Measurements from ENCODE around the gene SLN. TPM values are rescaled to one million over a fixed set of nuclear protein-coding genes. Genes with fewer than 3 reads are reported as not detected.
"Not testable (repeated sequence)": the region's sequence is repeated elsewhere in the genome, so short reads cannot be mapped to it uniquely, and the experiment has no call there.

Gene SLN
- under 1 TPM in 1 of 4 donors, not detected in 3; 0.96 TPM for total RNA-seq

DNA sequence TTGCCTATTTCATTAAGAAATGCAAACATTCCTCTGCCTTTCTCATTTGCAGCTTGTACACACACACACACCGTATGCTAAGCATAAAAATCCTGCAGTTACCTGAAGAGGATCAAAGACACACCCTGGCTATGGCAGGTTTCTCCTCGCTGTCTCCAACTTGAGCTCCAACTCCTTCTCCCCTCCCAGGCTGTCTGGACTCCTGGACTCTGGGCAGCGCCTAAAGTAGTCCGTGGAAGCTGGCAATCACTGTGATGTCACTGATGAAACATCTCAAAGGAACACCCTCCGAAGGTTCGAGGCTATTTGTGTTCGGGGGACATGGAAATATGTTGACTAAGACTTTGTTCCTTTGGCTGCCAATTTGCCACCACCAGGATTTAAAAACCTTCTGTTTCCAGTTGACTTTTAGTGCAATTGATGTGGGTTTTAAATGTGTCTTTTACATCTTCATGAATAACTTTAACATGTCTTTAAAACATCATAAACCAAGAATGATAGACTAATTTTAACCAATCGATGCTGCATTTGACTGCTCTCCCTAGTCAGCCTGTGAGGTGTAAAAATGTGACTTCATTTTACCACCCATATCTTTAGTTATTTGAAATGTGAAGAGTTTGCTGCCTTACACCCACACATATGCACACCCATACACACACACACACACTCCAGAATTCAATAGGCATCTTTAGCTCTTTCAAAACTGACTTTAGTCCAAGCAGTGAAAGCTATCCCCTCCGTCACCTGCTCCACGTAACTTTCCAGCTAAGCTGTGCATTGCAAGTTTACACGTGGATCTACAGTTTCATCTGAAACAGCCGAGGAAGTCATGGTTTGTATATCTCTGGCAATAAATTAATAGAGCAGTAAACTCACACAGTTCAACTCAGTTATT lies at the start of gene SLN:
Gene SLN (minus strand): TSS at position 196 of the 895 bp plus-strand sequence.
- TF ChIP-seq POLR2A (IDR thresholded peaks at IDR 0.05) = no peak
- TF ChIP-seq, protein P1, sequence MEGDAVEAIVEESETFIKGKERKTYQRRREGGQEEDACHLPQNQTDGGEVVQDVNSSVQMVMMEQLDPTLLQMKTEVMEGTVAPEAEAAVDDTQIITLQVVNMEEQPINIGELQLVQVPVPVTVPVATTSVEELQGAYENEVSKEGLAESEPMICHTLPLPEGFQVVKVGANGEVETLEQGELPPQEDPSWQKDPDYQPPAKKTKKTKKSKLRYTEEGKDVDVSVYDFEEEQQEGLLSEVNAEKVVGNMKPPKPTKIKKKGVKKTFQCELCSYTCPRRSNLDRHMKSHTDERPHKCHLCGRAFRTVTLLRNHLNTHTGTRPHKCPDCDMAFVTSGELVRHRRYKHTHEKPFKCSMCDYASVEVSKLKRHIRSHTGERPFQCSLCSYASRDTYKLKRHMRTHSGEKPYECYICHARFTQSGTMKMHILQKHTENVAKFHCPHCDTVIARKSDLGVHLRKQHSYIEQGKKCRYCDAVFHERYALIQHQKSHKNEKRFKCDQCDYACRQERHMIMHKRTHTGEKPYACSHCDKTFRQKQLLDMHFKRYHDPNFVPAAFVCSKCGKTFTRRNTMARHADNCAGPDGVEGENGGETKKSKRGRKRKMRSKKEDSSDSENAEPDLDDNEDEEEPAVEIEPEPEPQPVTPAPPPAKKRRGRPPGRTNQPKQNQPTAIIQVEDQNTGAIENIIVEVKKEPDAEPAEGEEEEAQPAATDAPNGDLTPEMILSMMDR (IDR thresholded peaks at IDR 0.05) = no peak
- TF ChIP-seq EP300 (IDR thresholded peaks at IDR 0.05; ENCODE audit: low read depth) = no peak
- TF ChIP-seq POLR2AphosphoS5 (IDR thresholded peaks at IDR 0.05) = no peak
- no peak within 1 kb of the TSS for H3K27ac ChIP-seq
- intact Hi-C loops (cut with DNase I; ENCODE audit: low total_unique reads) (no loop called here), in situ Hi-C loops (cut with MboI; ENCODE audit: low pct_ligation_motif_present in 1 of 4, low pct_unique_long_range_greater_than_20kb in 1 of 4, low sequenced_read_pairs in 3 of 4) (no loop called here)
- H3K9me3 ChIP-seq = no peaks in the 10 kb centered on the region
- 28 to 36% methylated on average over 8 to 12 of the region's 12 CpGs for WGBS, 2 donors (ENCODE audit: low coverage in 1 of 2)
- no peak for DNase-seq
- no peaks in the 10 kb centered on the region for H3K36me3 ChIP-seq
- no peak within 1 kb of the TSS for H3K4me3 ChIP-seq
- H3K4me1 ChIP-seq = no peaks in the 10 kb centered on the region
- H3K27me3 ChIP-seq = no peaks in the 10 kb centered on the region

DNA sequence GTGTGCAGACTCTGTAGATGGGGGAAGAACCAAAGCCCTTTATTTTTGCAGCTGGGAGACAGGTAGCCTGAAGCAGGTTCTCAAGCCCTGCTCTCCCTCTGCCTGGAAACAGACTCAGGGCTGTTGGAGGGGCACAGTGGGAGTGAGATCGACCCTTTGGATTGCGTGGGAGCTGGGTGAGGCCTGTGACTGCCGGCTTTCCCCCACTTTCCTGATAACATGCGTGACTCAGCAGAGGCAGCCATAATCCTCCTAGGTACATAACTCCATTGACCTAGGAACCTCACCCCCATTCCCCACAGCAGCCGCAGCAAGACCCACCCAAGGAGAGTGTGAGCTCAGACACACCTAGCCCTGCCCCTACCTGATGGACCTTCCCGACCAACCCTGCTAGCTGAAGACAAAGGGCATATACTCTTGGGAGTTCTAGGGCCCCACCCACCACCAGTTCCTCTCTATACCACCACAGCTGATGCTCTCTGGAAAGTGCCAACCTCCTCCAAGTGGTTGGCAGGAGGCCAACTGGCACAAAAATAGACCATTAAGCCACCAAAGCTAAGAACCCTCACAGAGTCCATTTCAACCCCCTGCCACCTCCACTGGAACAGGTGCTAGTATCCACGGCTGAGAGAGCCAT lies 47.0 kb upstream of the SLN start:
- H3K36me3 ChIP-seq; H3K4me3 ChIP-seq; H3K4me1 ChIP-seq; H3K27me3 ChIP-seq; intact Hi-C loops (cut with DNase I; ENCODE audit: low total_unique reads); in situ Hi-C loops (cut with MboI; ENCODE audit: low pct_ligation_motif_present in 1 of 4, low pct_unique_long_range_greater_than_20kb in 1 of 4, low sequenced_read_pairs in 3 of 4); H3K9me3 ChIP-seq: not testable (repeated sequence)
- 59% methylated on average over 7 of the region's 7 CpGs; no CpG with 5 or more reads in 1 of the 2 donors for WGBS, 2 donors (ENCODE audit: low coverage in 1 of 2)
- H3K27ac ChIP-seq = peak overlapping the region in 2 of 4 donors; percentile 12 to 17
- peak; percentile 32 for DNase-seq

DNA sequence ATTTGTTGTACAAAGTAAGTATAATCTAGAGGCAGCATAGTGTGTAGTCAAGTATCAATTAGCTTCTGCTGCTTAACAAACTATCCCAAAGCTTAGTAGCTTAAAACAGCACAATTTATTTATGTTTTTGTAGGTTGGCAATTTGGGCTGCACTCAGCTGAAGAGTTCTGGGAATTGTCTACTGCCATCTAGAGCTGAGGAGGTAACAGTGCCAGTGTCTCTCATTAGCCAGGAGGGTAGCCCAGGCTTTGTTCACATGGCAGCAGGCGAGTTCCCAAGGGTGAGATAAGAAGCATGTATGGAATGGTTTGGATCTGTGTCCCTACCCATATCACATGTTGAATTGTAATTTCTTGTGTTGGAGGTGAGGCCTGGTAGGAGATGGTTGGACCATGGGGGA lies 45.8 kb upstream of the SLN start:
- no peaks in the 10 kb centered on the region for H3K27me3 ChIP-seq
- H3K9me3 ChIP-seq = no peaks in the 10 kb centered on the region
- H3K4me3 ChIP-seq = no peak overlapping the region
- intact Hi-C loops (cut with DNase I; ENCODE audit: low total_unique reads) = no loop called here
- no peak for DNase-seq
- in situ Hi-C loops (cut with MboI; ENCODE audit: low pct_ligation_motif_present in 1 of 4, low pct_unique_long_range_greater_than_20kb in 1 of 4, low sequenced_read_pairs in 3 of 4) = no loop called here
- no peaks in the 10 kb centered on the region for H3K36me3 ChIP-seq
- peaks cover 0 to 3% (median 0%) of the 10 kb centered on the region in 4 donors for H3K4me1 ChIP-seq
- no peak for TF ChIP-seq POLR2AphosphoS5 (IDR thresholded peaks at IDR 0.05)
- no peak for TF ChIP-seq POLR2A (IDR thresholded peaks at IDR 0.05)
- no peak for TF ChIP-seq EP300 (IDR thresholded peaks at IDR 0.05; ENCODE audit: low read depth)
- TF ChIP-seq, protein P1 (IDR thresholded peaks at IDR 0.05) = no peak
- H3K27ac ChIP-seq = no peak overlapping the region
- WGBS, 2 donors (ENCODE audit: low coverage in 1 of 2) = 95% methylated on average over 1 of the region's 1 CpG; no CpG with 5 or more reads in 1 of the 2 donors

DNA sequence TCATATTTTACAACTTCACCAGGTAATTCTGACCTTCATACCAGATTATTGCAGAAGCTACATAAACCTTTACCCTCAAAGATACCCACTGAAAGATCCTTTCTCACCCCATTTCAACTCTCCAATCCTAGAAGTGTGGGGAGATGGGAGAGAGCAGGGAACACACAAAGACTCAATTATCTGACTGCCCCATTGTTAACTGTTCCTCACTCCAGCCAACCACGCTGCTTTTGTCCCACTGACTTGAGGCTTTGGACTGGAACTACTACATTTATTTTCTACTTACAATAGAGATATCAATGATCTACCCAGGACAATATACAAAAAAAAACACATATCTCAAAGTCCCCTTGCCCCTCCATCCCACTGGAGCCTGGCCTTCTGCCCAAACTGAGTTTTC lies 44.7 kb upstream of the SLN start:
- TF ChIP-seq POLR2AphosphoS5 (IDR thresholded peaks at IDR 0.05) (no peak), POLR2A (IDR thresholded peaks at IDR 0.05) (no peak)
- TF ChIP-seq, protein P1 (IDR thresholded peaks at IDR 0.05) = no peak
- Histone ChIP-seq H3K36me3 (no peaks in the 10 kb centered on the region), H3K4me1 (peaks cover 0 to 3% (median 0%) of the 10 kb centered on the region in 4 donors), H3K27ac (no peak overlapping the region), H3K4me3 (no peak overlapping the region), H3K27me3 (no peaks in the 10 kb centered on the region), H3K9me3 (no peaks in the 10 kb centered on the region)
- intact Hi-C loops (cut with DNase I; ENCODE audit: low total_unique reads) = no loop called here
- 96% methylated on average over 1 of the region's 1 CpG; no CpG with 5 or more reads in 1 of the 2 donors for WGBS, 2 donors (ENCODE audit: low coverage in 1 of 2)
- no peak for DNase-seq
- in situ Hi-C loops (cut with MboI; ENCODE audit: low pct_ligation_motif_present in 1 of 4, low pct_unique_long_range_greater_than_20kb in 1 of 4, low sequenced_read_pairs in 3 of 4) = no loop called here
